GM21526 (cell line): ENCODE results near the gene TMA7B.

ENCODE experiments used
- ATAC-seq: cut with Tn5 transposase; IDR thresholded peaks from one replicate; pipeline ENCODE4 v1.9.1; 2021; ENCODE audit warnings: moderate library complexity; ENCODE audit not compliant: unreplicated experiment, low FRiP score

Gene TMA7B

DNA sequence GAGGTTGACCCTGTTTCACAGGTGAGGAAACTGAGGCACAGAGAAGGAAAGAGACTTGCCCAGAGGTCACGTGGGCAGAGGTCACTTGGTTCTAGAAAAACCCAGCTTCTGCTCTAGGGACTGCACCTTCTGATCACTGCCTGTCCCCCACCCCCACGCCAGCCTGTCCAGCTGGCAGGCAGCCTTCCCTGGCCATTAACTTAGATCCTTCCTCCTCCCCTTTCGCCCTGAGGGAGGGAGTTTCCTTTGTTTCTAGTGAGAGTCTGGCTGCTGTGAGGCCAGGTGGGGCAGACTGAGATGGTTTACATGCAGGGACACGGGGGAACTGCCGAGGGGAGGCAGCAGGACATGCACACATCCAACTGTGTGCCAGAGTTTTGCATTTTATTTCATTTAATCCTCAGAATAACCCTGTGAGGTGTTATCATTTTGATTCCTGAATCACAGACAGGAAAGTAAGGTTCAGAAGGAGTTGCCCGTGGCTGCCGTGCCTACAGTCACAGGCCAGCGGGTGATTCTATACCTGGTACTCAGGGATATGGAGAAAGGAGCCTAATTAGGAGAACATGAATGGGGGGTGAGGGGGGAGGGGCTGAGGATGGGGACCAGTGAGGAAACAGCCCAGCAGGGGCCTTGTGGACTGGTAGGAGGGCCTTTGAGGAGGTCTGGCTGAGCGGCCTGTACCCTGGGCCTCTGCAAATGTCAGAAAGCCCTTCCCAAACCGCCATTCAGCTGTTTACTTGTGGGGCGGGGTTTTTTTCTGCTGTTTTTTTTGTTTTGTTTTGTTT, 37.9 kb downstream of the TMA7B start:
- no peak for ATAC-seq

DNA sequence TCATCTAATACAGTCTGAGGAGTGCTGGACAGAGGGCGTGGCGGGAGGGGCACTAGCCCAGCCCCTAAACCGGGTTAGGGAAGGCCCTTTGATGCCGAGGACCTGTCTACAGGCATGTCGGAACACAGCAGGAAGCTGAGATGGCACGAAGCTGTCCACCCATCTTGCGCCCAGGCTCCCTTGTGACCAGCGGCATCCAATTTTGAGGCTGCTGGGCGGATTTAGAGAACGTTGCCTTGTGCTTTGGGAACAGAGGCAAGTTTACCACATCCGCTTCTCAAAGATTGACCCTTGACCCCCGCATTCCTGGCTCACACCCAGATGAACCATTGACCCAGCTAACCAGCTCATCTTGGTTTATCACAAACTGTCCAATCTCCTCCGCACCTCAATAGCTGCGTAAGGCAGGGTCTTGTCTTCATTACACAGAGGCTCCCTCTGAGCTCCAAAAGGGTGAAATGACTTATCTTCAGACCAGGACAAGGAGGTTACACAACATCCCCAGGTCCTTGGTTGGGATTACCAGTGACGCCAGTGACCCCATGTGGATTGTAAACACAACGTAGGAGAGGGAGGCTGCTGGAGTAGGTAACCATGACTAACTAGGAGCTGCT, 39.1 kb downstream of the TMA7B start:
- ATAC-seq: no peak

GRCh38 chr22:40000171-40000570, 40.0 kb downstream of the TMA7B start:
- no peak for ATAC-seq

GRCh38 chr22:40001106-40001505, 40.9 kb downstream of the TMA7B start:
- ATAC-seq: no peak

- ATAC-seq: no peak
These were observed 41.8 kb downstream of the TMA7B start for GRCh38 chr22:40001800-40002577.

- no peak for ATAC-seq
These were observed 42.9 kb downstream of the TMA7B start for GRCh38 chr22:40002935-40003715.

DNA sequence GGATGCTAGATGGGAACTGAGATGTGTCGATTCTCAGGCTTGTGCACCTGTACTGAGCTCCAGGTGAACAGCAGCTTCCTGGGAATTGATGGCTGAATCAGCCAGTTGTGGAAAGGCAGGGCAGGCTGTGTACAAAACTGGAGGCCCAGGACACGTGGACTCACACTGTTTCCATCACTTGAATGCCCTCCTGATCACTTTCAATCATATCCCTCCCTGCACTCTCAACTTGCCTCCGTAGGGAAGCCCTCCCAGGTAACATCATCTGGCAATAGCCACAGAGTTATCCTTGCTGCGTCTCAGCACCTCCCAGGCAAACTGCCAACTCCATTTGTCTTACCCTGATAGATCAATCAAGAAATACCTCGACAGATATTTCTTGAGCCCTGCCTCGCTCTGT, 44.6 kb downstream of the TMA7B start:
- ATAC-seq: no peak

DNA sequence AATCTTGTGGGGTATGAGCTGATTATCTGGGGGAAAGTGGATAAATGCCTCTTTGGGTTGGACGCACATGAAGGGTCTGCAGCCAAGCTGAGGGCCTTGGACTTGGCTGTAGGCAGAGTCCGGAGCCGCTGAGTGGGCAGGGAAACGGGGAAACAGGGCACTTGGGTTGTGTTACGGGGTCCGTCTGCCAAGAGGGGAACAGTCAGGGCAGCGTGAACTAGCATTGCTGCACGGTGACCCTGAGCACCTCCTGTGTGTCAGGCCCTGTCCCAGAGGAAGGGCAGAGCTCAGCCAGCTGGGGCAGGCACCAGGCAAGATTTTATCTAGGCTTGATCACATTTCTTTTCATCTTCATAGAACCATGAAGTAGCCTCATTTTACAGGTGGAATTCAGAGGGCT, 46.4 kb downstream of the TMA7B start:
- ATAC-seq: no peak

- ATAC-seq: no peak
These were observed 47.9 kb downstream of the TMA7B start for GRCh38 chr22:40007853-40008710.

- no peak for ATAC-seq
These were observed 48.6 kb downstream of the TMA7B start for GRCh38 chr22:40008726-40009291.

- ATAC-seq: no peak
These were observed 49.1 kb downstream of the TMA7B start for GRCh38 chr22:40009292-40009774.

DNA sequence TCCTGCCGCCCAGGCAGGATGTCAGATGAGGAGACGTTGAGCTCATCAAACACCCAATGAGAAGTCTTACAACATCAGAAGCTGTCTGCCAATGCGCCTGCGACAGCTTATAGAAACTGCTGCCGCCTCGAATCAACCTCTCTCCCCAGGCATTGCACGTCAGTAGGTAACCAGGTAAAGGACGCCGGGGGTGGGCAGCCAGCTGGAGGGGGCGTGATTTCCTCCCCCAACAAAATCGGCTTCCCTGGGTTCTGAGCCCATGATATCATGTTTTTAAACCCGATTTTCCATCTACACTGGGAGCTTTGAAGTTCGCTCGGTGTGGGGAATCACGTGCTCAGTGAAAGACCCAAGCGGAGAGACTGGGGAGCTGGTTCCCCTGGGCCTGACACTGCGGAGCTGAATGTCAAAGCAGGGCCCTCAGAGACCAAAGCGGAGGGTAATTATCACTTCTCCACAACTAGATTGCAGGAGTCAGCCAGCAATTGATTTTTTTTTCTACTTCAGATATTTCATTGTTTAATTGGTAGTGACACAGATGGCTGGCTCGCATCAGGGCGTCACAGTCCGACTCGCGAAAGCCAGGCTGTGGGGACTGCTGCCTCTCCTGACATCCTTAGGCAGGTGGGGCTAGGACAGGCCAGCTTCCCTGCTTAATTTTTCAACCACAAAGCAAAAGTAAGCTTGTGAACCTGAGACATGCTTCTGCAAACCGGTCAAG, 49.9 kb downstream of the TMA7B start:
- ATAC-seq: no peak

DNA sequence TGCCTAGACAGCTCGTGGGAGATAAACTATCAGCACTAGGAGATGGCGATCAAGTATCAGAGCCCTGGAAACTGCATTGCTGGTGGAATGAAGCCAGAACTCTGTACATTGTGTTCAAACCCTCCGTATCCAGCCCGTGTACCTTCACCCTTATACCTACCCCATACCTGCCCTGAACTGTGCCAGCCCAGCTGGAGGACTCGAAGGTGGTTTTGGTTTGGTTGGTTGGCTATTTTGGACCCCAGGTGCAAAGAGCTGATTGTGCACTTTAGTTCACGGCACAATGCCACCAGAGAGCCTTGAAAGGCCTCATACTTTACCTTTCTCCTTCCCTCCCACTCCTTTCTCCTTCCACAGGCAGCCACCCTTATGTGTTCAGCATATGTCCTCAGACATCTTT, 50.5 kb downstream of the TMA7B start:
- ATAC-seq: no peak
